Body of pancreas (tissue), 4 donors: ENCODE measurements around the gene PALMD.

Experiments used
- POLR2A ChIP-seq, 3 donors: fragments of 450-650 bp; IDR thresholded peaks; one replicate each; pipeline ENCODE4 v1.6.1; 2016; ENCODE audit warnings: antibody characterized with exemption in 3 of 3, mild to moderate bottlenecking in 2 of 3
- TF ChIP-seq, protein P1 (sequence below), 7 experiments: fragments of 450-650 bp in 4 of 7; fragments of 200-600 bp in 3 of 7; sonication (generic) in 3 of 7; IDR thresholded peaks; one replicate each; pipeline ENCODE4 v1.5.1; 2016 to 2019; ENCODE audit warnings: antibody characterized with exemption in 7 of 7

GRCh38 chr1:99740141-99740540 lies 94.2 kb downstream of the PALMD start:
- TF ChIP-seq, protein P1, sequence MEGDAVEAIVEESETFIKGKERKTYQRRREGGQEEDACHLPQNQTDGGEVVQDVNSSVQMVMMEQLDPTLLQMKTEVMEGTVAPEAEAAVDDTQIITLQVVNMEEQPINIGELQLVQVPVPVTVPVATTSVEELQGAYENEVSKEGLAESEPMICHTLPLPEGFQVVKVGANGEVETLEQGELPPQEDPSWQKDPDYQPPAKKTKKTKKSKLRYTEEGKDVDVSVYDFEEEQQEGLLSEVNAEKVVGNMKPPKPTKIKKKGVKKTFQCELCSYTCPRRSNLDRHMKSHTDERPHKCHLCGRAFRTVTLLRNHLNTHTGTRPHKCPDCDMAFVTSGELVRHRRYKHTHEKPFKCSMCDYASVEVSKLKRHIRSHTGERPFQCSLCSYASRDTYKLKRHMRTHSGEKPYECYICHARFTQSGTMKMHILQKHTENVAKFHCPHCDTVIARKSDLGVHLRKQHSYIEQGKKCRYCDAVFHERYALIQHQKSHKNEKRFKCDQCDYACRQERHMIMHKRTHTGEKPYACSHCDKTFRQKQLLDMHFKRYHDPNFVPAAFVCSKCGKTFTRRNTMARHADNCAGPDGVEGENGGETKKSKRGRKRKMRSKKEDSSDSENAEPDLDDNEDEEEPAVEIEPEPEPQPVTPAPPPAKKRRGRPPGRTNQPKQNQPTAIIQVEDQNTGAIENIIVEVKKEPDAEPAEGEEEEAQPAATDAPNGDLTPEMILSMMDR (IDR thresholded peaks at IDR 0.05) = no peak
- TF ChIP-seq POLR2A (IDR thresholded peaks at IDR 0.05) = no peak
